SK-N-SH (cell line): ENCODE results near the gene GTSF1L. TPM values are rescaled to one million over a fixed set of nuclear protein-coding genes. Genes with fewer than 3 reads are reported as not detected.

Source experiments
- CTCF ChIA-PET: fragments of 300-600, 350-600 bp; formaldehyde crosslinking; extraction: SDS; loops from one replicate; lab custom pipeline; 2021; lab: Yijun Ruan, JAX
- POLR2A ChIA-PET: fragments of 350-600 bp; sonication (Branson Sonifier 250); formaldehyde crosslinking; extraction: SDS; loops from one replicate; lab custom pipeline; 2020; ENCODE audit warnings: antibody characterized with exemption, inconsistent platforms; lab: Yijun Ruan, JAX
- DNase-seq: peaks from one replicate; pipeline ENCODE4 v3.0.0; 2012
- H2AFZ ChIP-seq: fragments of 200-600 bp; sonication (generic); 2 replicates; pipeline ENCODE4 v1.8.1; 2016; ENCODE audit warnings: antibody characterized with exemption, mild to moderate bottlenecking, low read depth
- H3F3A ChIP-seq: fragments of 200-600 bp; sonication (generic); replicated peaks from 2 replicates; pipeline ENCODE3; 2016; ENCODE audit warnings: antibody characterized with exemption, mild to moderate bottlenecking; ENCODE audit not compliant: insufficient read depth
- H3K27ac ChIP-seq, 2 experiments: fragments of 200-500 bp in 1 of 2; fragments of 200-600 bp in 1 of 2; sonication (Bioruptor generic) in 1 of 2; sonication (generic), shearing (Covaris generic) in 1 of 2; 2 replicates each; pipeline versions ENCODE4 v1.5.1 to v1.6.1; 2014 to 2016; ENCODE audit warnings: low read depth in 2 of 2, inconsistent platforms in 1 of 2, low read length in 1 of 2, mild to moderate bottlenecking in 1 of 2, mixed read lengths in 1 of 2
- H3K27me3 ChIP-seq: fragments of 200-600 bp; sonication (generic), shearing (Covaris generic); 2 replicates; pipeline ENCODE4 v1.6.1; 2016; ENCODE audit warnings: mixed run types; ENCODE audit not compliant: insufficient read depth
- H3K36me3 ChIP-seq, 2 experiments: fragments of 200-500 bp in 1 of 2; fragments of 200-600 bp in 1 of 2; sonication (Bioruptor generic) in 1 of 2; sonication (generic) in 1 of 2; replicated peaks in 1 of 2; 2 replicates each; pipeline versions ENCODE3 to v1.5.1; 2014 to 2016; ENCODE audit warnings: low read length in 1 of 2, mild to moderate bottlenecking in 1 of 2; ENCODE audit not compliant: insufficient read depth in 2 of 2, control insufficient read depth in 1 of 2
- H3K4me1 ChIP-seq, 2 experiments: fragments of 200-500 bp in 1 of 2; fragments of 200-600 bp in 1 of 2; sonication (Bioruptor generic) in 1 of 2; sonication (generic), shearing (Covaris generic) in 1 of 2; 2 replicates each; pipeline versions ENCODE4 v1.5.1 to v1.6.1; 2014 to 2016; ENCODE audit warnings: low read depth in 1 of 2, low read length in 1 of 2, mixed run types in 1 of 2; ENCODE audit not compliant: insufficient read depth in 2 of 2, control insufficient read depth in 1 of 2
- H3K4me2 ChIP-seq: fragments of 200-600 bp; sonication (generic), shearing (Covaris generic); 2 replicates; pipeline ENCODE4 v1.6.1; 2017; ENCODE audit warnings: mixed run types
- H3K4me3 ChIP-seq, 2 experiments: fragments of 200-500 bp in 1 of 2; fragments of 200-600 bp in 1 of 2; sonication (Bioruptor generic) in 1 of 2; sonication (generic), shearing (Covaris generic) in 1 of 2; 2 replicates each; pipeline versions ENCODE4 v1.5.1 to v1.8.1; 2014 to 2016; ENCODE audit warnings: low read depth in 2 of 2, inconsistent platforms in 1 of 2, low read length in 1 of 2, mild to moderate bottlenecking in 1 of 2, mixed read lengths in 1 of 2, moderate library complexity in 1 of 2
- H3K79me2 ChIP-seq: fragments of 200-600 bp; sonication (generic); 2 replicates; pipeline ENCODE4 v1.8.1; 2017; ENCODE audit warnings: mild to moderate bottlenecking; ENCODE audit not compliant: insufficient read depth
- H3K9ac ChIP-seq: fragments of 200-600 bp; sonication (generic); 2 replicates; pipeline ENCODE4 v1.6.1; 2017; ENCODE audit warnings: mixed run types
- H3K9me2 ChIP-seq: fragments of 200-600 bp; sonication (generic); 2 replicates; pipeline ENCODE4 v1.6.1; 2017; ENCODE audit warnings: mixed run types
- H3K9me3 ChIP-seq: fragments of 200-600 bp; sonication (generic); 2 replicates; pipeline ENCODE4 v1.6.1; 2017; ENCODE audit warnings: mixed run types, mild to moderate bottlenecking, moderate library complexity
- H4K20me1 ChIP-seq: fragments of 200-600 bp; sonication (generic); 2 replicates; pipeline ENCODE4 v1.6.1; 2017; ENCODE audit warnings: mild to moderate bottlenecking, mixed run types; ENCODE audit not compliant: insufficient read depth
- CTCF ChIP-seq: fragments of 200-600 bp; sonication (generic); IDR thresholded peaks from 2 replicates; pipeline ENCODE4 v1.6.1; 2017; ENCODE audit warnings: antibody characterized with exemption, mild to moderate bottlenecking, moderate library complexity
- FOSL2 ChIP-seq: IDR thresholded peaks from 2 replicates; pipeline ENCODE4 v1.4.0; 2012; ENCODE audit warnings: low read depth, mild to moderate bottlenecking, moderate library complexity, borderline replicate concordance
- GABPA ChIP-seq: IDR thresholded peaks from 2 replicates; pipeline ENCODE4 v1.4.0; 2012; ENCODE audit warnings: low read depth, mild to moderate bottlenecking
- JUND ChIP-seq: IDR thresholded peaks from 2 replicates; pipeline ENCODE4 v1.4.0; 2012
- MAX ChIP-seq: IDR thresholded peaks from 2 replicates; pipeline ENCODE4 v1.4.0; 2012; ENCODE audit warnings: low read depth
- NRF1 ChIP-seq: IDR thresholded peaks from 2 replicates; pipeline ENCODE4 v1.6.1; 2012; ENCODE audit warnings: low read depth, mild to moderate bottlenecking, low read length
- PBX3 ChIP-seq: IDR thresholded peaks from 2 replicates; pipeline ENCODE4; 2012
- RCOR1 ChIP-seq: fragments of 150-350 bp; IDR thresholded peaks from 2 replicates; pipeline ENCODE4 v1.6.1; 2017; ENCODE audit warnings: antibody characterized with exemption, low read length
- REST ChIP-seq: IDR thresholded peaks from 2 replicates; pipeline ENCODE4 v1.6.1; 2012; ENCODE audit warnings: mild to moderate bottlenecking, low read depth, low read length, moderate library complexity
- RFX5 ChIP-seq: IDR thresholded peaks from 2 replicates; pipeline ENCODE4 v1.6.1; 2012; ENCODE audit warnings: mild to moderate bottlenecking, improper control_type of control experiment, low read length
- TAF1 ChIP-seq: IDR thresholded peaks from 2 replicates; pipeline ENCODE4 v1.6.1; 2012; ENCODE audit warnings: low read depth, mild to moderate bottlenecking, low read length, moderate library complexity, borderline replicate concordance
- TCF12 ChIP-seq: IDR thresholded peaks from 2 replicates; pipeline ENCODE4 v1.4.0; 2012
- YY1 ChIP-seq: IDR thresholded peaks from 2 replicates; pipeline ENCODE4 v1.4.0; 2012; ENCODE audit warnings: low read depth, mild to moderate bottlenecking
- WGBS: methylation state at CpG from one replicate; pipeline ENCODE4 v1.1.6; 2017; ENCODE audit warnings: low lambda C conversion rate; 5-methylcytosine and 5-hydroxymethylcytosine counted together
- polyA plus RNA-seq, 3 experiments: library from polyadenylated mRNA; depleted of rRNA; stranded (reverse); fragments of >200 nt; gene quantifications; 2 replicates each; pipeline ENCODE4 v1.2.3, GENCODE V29; 2012

GTSF1L gene
- polyA plus RNA-seq, 1 of the 3 experiments (the other 2 are of a cell fraction), result not detected

GRCh38 chr20:43744151-43744611 is 17.4 kb upstream of the GTSF1L start:
- Histone ChIP-seq H3K9ac (no peak overlapping the region), H3K79me2 (no peaks in the 10 kb centered on the region), H3F3A (no peaks in the 10 kb centered on the region), H2AFZ (no peak overlapping the region), H4K20me1 (no peaks in the 10 kb centered on the region), H3K27me3 (no peaks in the 10 kb centered on the region), H3K27ac (no peak overlapping the region), H3K4me2 (no peak overlapping the region), H3K36me3 (no peaks in the 10 kb centered on the region), H3K9me2 (no peaks in the 10 kb centered on the region), H3K4me1 (peaks cover 3 to 4% of the 10 kb centered on the region in 2 experiments; a peak in 2 of 4 replicates), H3K4me3 (no peak overlapping the region), H3K9me3 (no peaks in the 10 kb centered on the region)
- ChIA-PET CTCF (interaction anchor here (9.9 kb wide), 1 partner anchor 337 kb away, joined by 134 read pairs; no protein-coding TSS in a partner anchor), POLR2A (no interaction called here)
- WGBS, result 73% methylated on average over 9 of the region's 9 CpGs
- TF ChIP-seq CTCF, result no peak
- 0 out of 2 replicates have a peak, but pooled peaks have one; percentile 7 for TF ChIP-seq FOSL2
- no peak for DNase-seq

- no peaks in the 10 kb centered on the region for H3K9me3 ChIP-seq
- H2AFZ ChIP-seq, result no peak overlapping the region
- H3K9me2 ChIP-seq, result no peaks in the 10 kb centered on the region
- WGBS, result 97% methylated on average over 3 of the region's 3 CpGs
- H3F3A ChIP-seq, result no peaks in the 10 kb centered on the region
- H4K20me1 ChIP-seq, result no peaks in the 10 kb centered on the region
- H3K27ac ChIP-seq, result no peak overlapping the region
- H3K27me3 ChIP-seq, result no peaks in the 10 kb centered on the region
- H3K9ac ChIP-seq, result no peak overlapping the region
- ChIA-PET POLR2A (no interaction called here), CTCF (no interaction called here)
- no peaks in the 10 kb centered on the region for H3K36me3 ChIP-seq
- TF ChIP-seq RFX5 (no peak), TCF12 (no peak), PBX3 (no peak), REST (no peak), RCOR1 (no peak), YY1 (no peak), MAX (no peak), NRF1 (no peak), CTCF (no peak), GABPA (no peak), TAF1 (no peak), JUND (no peak)
- TF ChIP-seq, all 33 proteins: peak for 0
- Histone ChIP-seq H3K4me3 (no peak overlapping the region), H3K4me2 (no peak overlapping the region), H3K4me1 (peaks cover 0 to 4% of the 10 kb centered on the region in 2 experiments; a peak in 2 of 4 replicates), H3K79me2 (no peaks in the 10 kb centered on the region)
- DNase-seq, result no peak
Observed at GRCh38 chr20:43740642-43741041, 13.8 kb upstream of the GTSF1L start.
